ENCODE measurements around the gene A3GALT2. TPM values are rescaled to one million over a fixed set of nuclear protein-coding genes. Genes with fewer than 3 reads are reported as not detected.

Gene A3GALT2
- total RNA-seq, 1 donor from 2014 or later, result 0.71 TPM

- Mint-ChIP-seq H3K36me3 (ENCODE audit: unreplicated experiment) (no peaks in the 10 kb centered on the region), H3K4me3 (ENCODE audit: unreplicated experiment) (peak overlapping the region; percentile 26), H3K27me3 (ENCODE audit: unreplicated experiment) (peaks cover 15% of the 10 kb centered on the region), H3K4me1 (ENCODE audit: low read depth, unreplicated experiment) (peaks cover 46% of the 10 kb centered on the region), H3K9me3 (ENCODE audit: unreplicated experiment) (peaks cover 17% of the 10 kb centered on the region), H3K27ac (ENCODE audit: unreplicated experiment) (peak overlapping the region; percentile 25)
- no peak for DNase-seq
- TF ChIP-seq CTCF (IDR thresholded peaks at IDR 0.05; ENCODE audit: partially characterized antibody, unreplicated experiment), result no peak
Measured at GRCh38 chr1:33267468-33268205, 53.3 kb downstream of the A3GALT2 start.

- Mint-ChIP-seq H3K4me3 (ENCODE audit: unreplicated experiment) (no peak overlapping the region), H3K36me3 (ENCODE audit: unreplicated experiment) (no peaks in the 10 kb centered on the region), H3K4me1 (ENCODE audit: low read depth, unreplicated experiment) (peaks cover 44% of the 10 kb centered on the region), H3K27me3 (ENCODE audit: unreplicated experiment) (peaks cover 14% of the 10 kb centered on the region), H3K27ac (ENCODE audit: unreplicated experiment) (no peak overlapping the region), H3K9me3 (ENCODE audit: unreplicated experiment) (peaks cover 11% of the 10 kb centered on the region)
- TF ChIP-seq CTCF (IDR thresholded peaks at IDR 0.05; ENCODE audit: partially characterized antibody, unreplicated experiment), result no peak
- no peak for DNase-seq
Measured at GRCh38 chr1:33266766-33267165, 54.1 kb downstream of the A3GALT2 start.

GRCh38 chr1:33265780-33266605, 54.9 kb downstream of the A3GALT2 start:
- Mint-ChIP-seq H3K9me3 (ENCODE audit: unreplicated experiment) (peaks cover 5% of the 10 kb centered on the region), H3K4me3 (ENCODE audit: unreplicated experiment) (no peak overlapping the region), H3K4me1 (ENCODE audit: low read depth, unreplicated experiment) (peaks cover 42% of the 10 kb centered on the region), H3K27me3 (ENCODE audit: unreplicated experiment) (peaks cover 7% of the 10 kb centered on the region), H3K36me3 (ENCODE audit: unreplicated experiment) (no peaks in the 10 kb centered on the region), H3K27ac (ENCODE audit: unreplicated experiment) (peak overlapping the region; percentile 66)
- TF ChIP-seq CTCF (IDR thresholded peaks at IDR 0.05; ENCODE audit: partially characterized antibody, unreplicated experiment), result no peak
- DNase-seq, result no peak

GRCh38 chr1:33263890-33264504, 56.9 kb downstream of the A3GALT2 start:
- no peak for DNase-seq
- peaks cover 6% of the 10 kb centered on the region for H3K27me3 Mint-ChIP-seq (ENCODE audit: unreplicated experiment)
- H3K27ac Mint-ChIP-seq (ENCODE audit: unreplicated experiment), result no peak overlapping the region
- no peak overlapping the region for H3K4me3 Mint-ChIP-seq (ENCODE audit: unreplicated experiment)
- H3K9me3 Mint-ChIP-seq (ENCODE audit: unreplicated experiment), result peaks cover 2% of the 10 kb centered on the region
- TF ChIP-seq CTCF (IDR thresholded peaks at IDR 0.05; ENCODE audit: partially characterized antibody, unreplicated experiment), result no peak
- no peaks in the 10 kb centered on the region for H3K36me3 Mint-ChIP-seq (ENCODE audit: unreplicated experiment)
- peaks cover 45% of the 10 kb centered on the region for H3K4me1 Mint-ChIP-seq (ENCODE audit: low read depth, unreplicated experiment)

Measured in glutamatergic neuron (in vitro differentiated cells).